K562 (cell line): ENCODE results near the gene ZFYVE21. TPM values are rescaled to one million over a fixed set of nuclear protein-coding genes. Genes with fewer than 3 reads are reported as not detected.
A peak's percentile ranks its signal among the peaks of the same experiment; 100 is the strongest.

ENCODE experiments used
- ATF1 ChIP-seq, 2 experiments: fragments of 450-650 bp in 1 of 2; IDR thresholded peaks; 2 replicates each; pipeline ENCODE4 v1.6.1; 2016; ENCODE audit warnings: missing compliant biosample characterization in 1 of 2, missing genetic modification characterization in 1 of 2
- BCOR ChIP-seq: fragments of 450-650 bp; IDR thresholded peaks from 2 replicates; pipeline ENCODE4 v1.6.1; 2016
- CBX8 ChIP-seq: fragments of 200-600 bp; sonication (generic); IDR thresholded peaks from 2 replicates; pipeline ENCODE4 v1.6.1; 2012; ENCODE audit warnings: borderline replicate concordance, mixed run types, low read depth, mild to moderate bottlenecking, moderate library complexity, mixed read lengths, low read length, control low read depth, inconsistent platforms; ENCODE audit not compliant: poor library complexity, severe bottlenecking; ENCODE audit errors: extremely low read depth
- CGGBP1 ChIP-seq: fragments of 250-450 bp; sonication (Bioruptor Pico); IDR thresholded peaks from 2 replicates; pipeline ENCODE4 v1.9.0; 2021; ENCODE audit warnings: mild to moderate bottlenecking
- GTF2F1 ChIP-seq: IDR thresholded peaks from 2 replicates; pipeline ENCODE4 v1.6.1; 2011; ENCODE audit warnings: low read depth, low read length, improper control_type of control experiment
- HDAC6 ChIP-seq: IDR thresholded peaks from 2 replicates; pipeline ENCODE4 v1.6.1; 2012; ENCODE audit warnings: low read depth, mild to moderate bottlenecking, control low read depth, inconsistent platforms, low read length, moderate library complexity
- HOMEZ ChIP-seq: fragments of 250-450 bp; sonication (Bioruptor Pico); IDR thresholded peaks from 2 replicates; pipeline ENCODE4 v1.4.0; 2020; ENCODE audit warnings: mild to moderate bottlenecking, moderate library complexity
- IRF2 ChIP-seq: sonication (generic); formaldehyde crosslinking; IDR thresholded peaks from 2 replicates; pipeline ENCODE4 v1.8.1; 2022; ENCODE audit warnings: mild to moderate bottlenecking, missing genetic modification reagents
- NR2C2 ChIP-seq, 2 experiments: fragments of 200-800 bp in 1 of 2; sonication (Bioruptor generic) in 1 of 2; sonication (generic) in 1 of 2; formaldehyde crosslinking in 1 of 2; IDR thresholded peaks; 2 replicates each; pipeline versions ENCODE4 v1.6.1 to v1.8.0; 2016 to 2022; ENCODE audit warnings: mild to moderate bottlenecking in 1 of 2, missing compliant biosample characterization in 1 of 2, missing genetic modification characterization in 1 of 2, missing genetic modification reagents in 1 of 2
- POLR2B ChIP-seq: fragments of 450-650 bp; IDR thresholded peaks from 2 replicates; pipeline ENCODE4 v1.6.1; 2018; ENCODE audit warnings: low read depth; ENCODE audit not compliant: partially characterized antibody
- SMARCE1 ChIP-seq: fragments of 450-650 bp; IDR thresholded peaks from 2 replicates; pipeline ENCODE4 v1.7.1; 2016; ENCODE audit warnings: mild to moderate bottlenecking
- STAG1 ChIP-seq: sonication (generic); formaldehyde crosslinking; IDR thresholded peaks from 2 replicates; pipeline ENCODE4 v1.5.0; 2020; ENCODE audit warnings: missing genetic modification reagents, borderline replicate concordance
- STAT5B ChIP-seq: fragments of 250-450 bp; sonication (Bioruptor Pico); IDR thresholded peaks from 2 replicates; pipeline ENCODE4 v1.8.0; 2021; ENCODE audit warnings: mild to moderate bottlenecking, inconsistent platforms
- TBP ChIP-seq: optimal IDR thresholded peaks from 2 replicates; pipeline ENCODE3; 2011; ENCODE audit warnings: low read depth, low read length, improper control_type of control experiment
- TEAD1 ChIP-seq, 2 experiments: fragments of 450-650 bp in 1 of 2; sonication (generic) in 1 of 2; formaldehyde crosslinking; IDR thresholded peaks; 2 replicates each; pipeline versions ENCODE4 v1.4.0 to v1.8.0; 2020 to 2022; ENCODE audit warnings: mild to moderate bottlenecking in 2 of 2, missing genetic modification reagents in 1 of 2
- TOE1 ChIP-seq, 2 experiments: fragments of 450-650 bp in 1 of 2; sonication (generic) in 1 of 2; formaldehyde crosslinking in 1 of 2; IDR thresholded peaks; 2 replicates each; pipeline versions ENCODE4 v1.7.1 to v1.8.0; 2016 to 2022; ENCODE audit warnings: borderline replicate concordance in 2 of 2, mild to moderate bottlenecking in 2 of 2, antibody characterized with exemption in 1 of 2, inconsistent platforms in 1 of 2, low read depth in 1 of 2, missing genetic modification reagents in 1 of 2, moderate library complexity in 1 of 2
- TRIM28 ChIP-seq: fragments of 450-650 bp; IDR thresholded peaks from 2 replicates; pipeline ENCODE4 v1.6.1; 2017
- ZBTB1 ChIP-seq: sonication (generic); formaldehyde crosslinking; IDR thresholded peaks from 2 replicates; pipeline ENCODE4 v1.8.1; 2023; ENCODE audit warnings: missing genetic modification reagents, low read depth, mild to moderate bottlenecking, borderline replicate concordance
- ZNF561 ChIP-seq: fragments of 450-650 bp; formaldehyde crosslinking; conservative IDR thresholded peaks from 2 replicates; pipeline ENCODE4 v1.4.0; 2020; ENCODE audit warnings: mild to moderate bottlenecking, moderate library complexity
- ZNF589 ChIP-seq: fragments of 200-800 bp; sonication (Bioruptor generic); IDR thresholded peaks from 2 replicates; pipeline ENCODE4 v1.6.1; 2016; ENCODE audit warnings: low read depth, missing genetic modification characterization, missing compliant biosample characterization
- ZNF75A ChIP-seq: fragments of 450-650 bp; formaldehyde crosslinking; IDR thresholded peaks from 2 replicates; pipeline ENCODE4 v1.4.0; 2020; ENCODE audit warnings: mild to moderate bottlenecking
- polyA plus RNA-seq, 8 experiments: library from polyadenylated mRNA; depleted of rRNA in 4 of 8; stranded (reverse) in 5 of 8; unstranded in 3 of 8; fragments of >200 nt; fragmentation: Nextera tagmentation in 2 of 8; fragmentation: Illumina TruSeq in 1 of 8; extraction: Ambion mirVana in 2 of 8; extraction: Trizol in 1 of 8; gene quantifications; 2 replicates each; pipeline versions ENCODE4 v1.2.1 to v1.2.3, GENCODE V29; 2011 to 2014; ENCODE audit warnings: inconsistent platforms in 1 of 8, missing spikeins in 1 of 8
- total RNA-seq, 7 experiments: library from RNA; depleted of rRNA in 6 of 7; stranded (reverse); fragments of >200 nt in 6 of 7; fragmentation: Illumina TruSeq in 2 of 7; extraction: Trizol in 2 of 7; gene quantifications; 2 replicates each; pipeline versions ENCODE4 v1.2.1 to v1.2.3, GENCODE V29; 2011 to 2021; ENCODE audit warnings: low replicate concordance in 1 of 7
- TF ChIP-seq, protein P1 (sequence below): fragments of 250-450 bp; sonication (Bioruptor Pico); IDR thresholded peaks from 2 replicates; pipeline ENCODE4 v1.8.0; 2022; ENCODE audit warnings: inconsistent platforms
- TF ChIP-seq, protein P2 (sequence below): fragments of 250-450 bp; sonication (Bioruptor Pico); IDR thresholded peaks from 2 replicates; pipeline ENCODE4 v1.8.0; 2022; ENCODE audit warnings: moderate library complexity, mild to moderate bottlenecking, inconsistent platforms

The ZFYVE21 gene
- total and polyA plus RNA-seq, 9 of the 15 experiments (the other 6 are each of a cell fraction or from before 2014, with no cell fraction given): 0.90 to 23.1 (median 15.6) TPM

GRCh38 chr14:103715052-103716000 lies at the start of gene ZFYVE21, which contains the start of gene XRCC3 (continued):
- TF ChIP-seq, protein P1, sequence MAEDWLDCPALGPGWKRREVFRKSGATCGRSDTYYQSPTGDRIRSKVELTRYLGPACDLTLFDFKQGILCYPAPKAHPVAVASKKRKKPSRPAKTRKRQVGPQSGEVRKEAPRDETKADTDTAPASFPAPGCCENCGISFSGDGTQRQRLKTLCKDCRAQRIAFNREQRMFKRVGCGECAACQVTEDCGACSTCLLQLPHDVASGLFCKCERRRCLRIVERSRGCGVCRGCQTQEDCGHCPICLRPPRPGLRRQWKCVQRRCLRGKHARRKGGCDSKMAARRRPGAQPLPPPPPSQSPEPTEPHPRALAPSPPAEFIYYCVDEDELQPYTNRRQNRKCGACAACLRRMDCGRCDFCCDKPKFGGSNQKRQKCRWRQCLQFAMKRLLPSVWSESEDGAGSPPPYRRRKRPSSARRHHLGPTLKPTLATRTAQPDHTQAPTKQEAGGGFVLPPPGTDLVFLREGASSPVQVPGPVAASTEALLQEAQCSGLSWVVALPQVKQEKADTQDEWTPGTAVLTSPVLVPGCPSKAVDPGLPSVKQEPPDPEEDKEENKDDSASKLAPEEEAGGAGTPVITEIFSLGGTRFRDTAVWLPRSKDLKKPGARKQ (CRISPR knock-in tag): no peak
- TF ChIP-seq ZBTB1 (CRISPR knock-in tag) (no peak), GTF2F1 (no peak), ZNF589 (CRISPR knock-in tag) (no peak), HOMEZ (no peak), ZNF75A (CRISPR knock-in tag) (no peak), IRF2 (CRISPR knock-in tag) (no peak), STAG1 (CRISPR knock-in tag) (no peak; the same call in 1 of the 2 replicates), TBP (peak; percentile 59), ZNF561 (CRISPR knock-in tag) (no peak), CGGBP1 (no peak), BCOR (no peak), TRIM28 (no peak), STAT5B (no peak), TEAD1 (CRISPR knock-in tag; IDR thresholded peaks at IDR 0.05) (0 out of 4 replicates have a peak, but pooled peaks of 1 of the 2 experiments have one; percentile 41), CBX8 (no peak), POLR2B (no peak), ATF1 (CRISPR knock-in tag; IDR thresholded peaks at IDR 0.05) (no peak), ATF1 (tag; IDR thresholded peaks at IDR 0.05) (peak; percentile 78), NR2C2 (CRISPR knock-in tag; IDR thresholded peaks at IDR 0.05) (peak; percentile 77; the same call in 1 of the 2 replicates), NR2C2 (tag; IDR thresholded peaks at IDR 0.05) (peak; percentile 93), HDAC6 (no peak), TOE1 (IDR thresholded peaks at IDR 0.05; ENCODE audit: borderline replicate concordance) (no peak), TOE1 (CRISPR knock-in tag; IDR thresholded peaks at IDR 0.05; ENCODE audit: borderline replicate concordance, low read depth) (no peak), SMARCE1 (no peak)
- TF ChIP-seq, protein P2, sequence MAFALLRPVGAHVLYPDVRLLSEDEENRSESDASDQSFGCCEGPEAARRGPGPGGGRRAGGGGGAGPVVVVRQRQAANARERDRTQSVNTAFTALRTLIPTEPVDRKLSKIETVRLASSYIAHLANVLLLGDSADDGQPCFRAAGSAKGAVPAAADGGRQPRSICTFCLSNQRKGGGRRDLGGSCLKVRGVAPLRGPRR (CRISPR knock-in tag): no peak
